Trophoblast cell (in vitro differentiated cells and primary cell): Measurements from ENCODE around the gene IP6K3.
A peak's percentile ranks its signal among the peaks of the same experiment; 100 is the strongest.

ENCODE experiments used
- DNase-seq, 2 donors: peaks; one replicate each; pipeline ENCODE4 v3.0.0-alpha.2; 2016
- H2AFZ ChIP-seq: 2 replicates; pipeline ENCODE4 v1.6.1; 2013; ENCODE audit warnings: low read length, moderate library complexity, mild to moderate bottlenecking; ENCODE audit not compliant: insufficient read depth, poor library complexity
- H2AK5ac ChIP-seq: 2 replicates; pipeline ENCODE4 v1.6.1; 2013; ENCODE audit warnings: mild to moderate bottlenecking, low read length
- H2BK120ac ChIP-seq: 2 replicates; pipeline ENCODE4 v1.6.1; 2013; ENCODE audit warnings: low read length, mild to moderate bottlenecking, moderate library complexity; ENCODE audit not compliant: insufficient read depth, poor library complexity
- H2BK12ac ChIP-seq: 2 replicates; pipeline ENCODE4 v1.6.1; 2013; ENCODE audit warnings: mild to moderate bottlenecking, low read length, moderate library complexity
- H2BK5ac ChIP-seq: 2 replicates; pipeline ENCODE4 v1.6.1; 2013; ENCODE audit warnings: low read length, low read depth, moderate library complexity, mild to moderate bottlenecking; ENCODE audit not compliant: poor library complexity
- H3K14ac ChIP-seq: 2 replicates; pipeline ENCODE4 v1.6.1; 2013; ENCODE audit warnings: mild to moderate bottlenecking, low read length
- H3K18ac ChIP-seq: 2 replicates; pipeline ENCODE4 v1.6.1; 2013; ENCODE audit warnings: mild to moderate bottlenecking, low read length
- H3K23ac ChIP-seq: 2 replicates; pipeline ENCODE4 v1.6.1; 2013; ENCODE audit warnings: low read length
- H3K27ac ChIP-seq: 2 replicates; pipeline ENCODE4 v1.5.1; 2013; ENCODE audit warnings: low read depth, mild to moderate bottlenecking, inconsistent platforms, low read length, moderate library complexity
- H3K27me3 ChIP-seq: 2 replicates; pipeline ENCODE4 v1.6.1; 2013; ENCODE audit warnings: inconsistent platforms, mild to moderate bottlenecking, low read length, moderate library complexity; ENCODE audit not compliant: insufficient read depth
- H3K36me3 ChIP-seq, 2 experiments: 1 replicate in 1 of 2; 2 replicates in 1 of 2; pipeline ENCODE4 v1.6.1; 2013; ENCODE audit warnings: low read length in 2 of 2, mild to moderate bottlenecking in 2 of 2, moderate library complexity in 1 of 2; ENCODE audit not compliant: insufficient read depth in 2 of 2, control insufficient read depth in 1 of 2
- H3K4ac ChIP-seq: 2 replicates; pipeline ENCODE4 v1.6.1; 2013; ENCODE audit warnings: low read depth, mild to moderate bottlenecking, low read length, moderate library complexity
- H3K4me1 ChIP-seq, 2 experiments: 1 replicate in 1 of 2; 2 replicates in 1 of 2; pipeline ENCODE4 v1.6.1; 2013; ENCODE audit warnings: low read length in 2 of 2, mild to moderate bottlenecking in 2 of 2, moderate library complexity in 1 of 2; ENCODE audit not compliant: insufficient read depth in 2 of 2, control insufficient read depth in 1 of 2
- H3K4me2 ChIP-seq: 2 replicates; pipeline ENCODE4 v1.6.1; 2013; ENCODE audit warnings: inconsistent platforms, mild to moderate bottlenecking, low read length, moderate library complexity
- H3K4me3 ChIP-seq: 2 replicates; pipeline ENCODE4 v1.5.1; 2013; ENCODE audit warnings: mild to moderate bottlenecking, low read depth, low read length, inconsistent platforms
- H3K79me1 ChIP-seq: one replicate; pipeline ENCODE4 v1.6.1; 2013; ENCODE audit warnings: low read length
- H3K79me2 ChIP-seq: 2 replicates; pipeline ENCODE4 v1.6.1; 2013; ENCODE audit warnings: low read length, mild to moderate bottlenecking; ENCODE audit not compliant: control insufficient read depth, insufficient read depth, poor library complexity
- H3K9ac ChIP-seq: 2 replicates; pipeline ENCODE4 v1.6.1; 2013; ENCODE audit warnings: mild to moderate bottlenecking, low read length
- H3K9me3 ChIP-seq: 2 replicates; pipeline ENCODE4 v1.6.1; 2013; ENCODE audit warnings: low read depth, mild to moderate bottlenecking, control low read depth, inconsistent platforms, low read length; ENCODE audit not compliant: insufficient read depth
- H4K12ac ChIP-seq: 2 replicates; pipeline ENCODE4 v1.6.1; 2013; ENCODE audit warnings: low read depth, mild to moderate bottlenecking, low read length, moderate library complexity
- H4K8ac ChIP-seq: 2 replicates; pipeline ENCODE4 v1.6.1; 2013; ENCODE audit warnings: low read depth, mild to moderate bottlenecking, low read length, moderate library complexity
- H4K91ac ChIP-seq: one replicate; pipeline ENCODE4 v1.6.1; 2013; ENCODE audit warnings: low read depth, mild to moderate bottlenecking, low read length, moderate library complexity
- WGBS: extraction: QIAGEN DNeasy Blood & Tissue Kit; methylation state at CpG from one replicate; pipeline ENCODE4 v1.1.7; 2013; ENCODE audit warnings: missing lambda C conversion rate; ENCODE audit not compliant: insufficient read length, insufficient coverage; ENCODE audit errors: extremely low coverage; 5-methylcytosine and 5-hydroxymethylcytosine counted together

Gene IP6K3

DNA sequence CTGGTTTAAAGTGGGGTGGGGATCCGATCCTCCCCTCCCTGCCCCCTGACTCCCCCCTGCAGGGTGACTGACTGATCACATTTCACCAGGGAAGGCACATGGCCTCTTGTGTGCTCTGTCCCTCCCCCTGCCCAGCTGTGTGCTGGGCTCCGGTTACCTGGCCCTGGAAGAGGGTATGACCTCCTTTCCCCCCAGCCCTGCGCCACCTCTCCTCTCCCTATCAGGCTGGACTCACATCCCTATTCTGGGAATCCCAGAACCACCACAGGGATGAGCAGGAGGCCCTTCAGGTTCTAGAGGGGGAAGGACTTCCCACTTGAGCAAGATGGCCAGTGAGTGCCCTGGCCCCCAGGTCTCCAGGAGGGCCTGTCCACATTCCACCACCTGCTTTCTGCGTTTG, 2.1 kb upstream of the IP6K3 start:
- no CpG with 5 or more reads among the region's 4 CpGs for WGBS
- no peak for DNase-seq
- no peak overlapping the region for H2BK12ac ChIP-seq

GRCh38 chr6:33747823-33748222, 1.1 kb upstream of the IP6K3 start:
- H4K12ac ChIP-seq, result no peak overlapping the region
- no CpG with 5 or more reads among the region's 5 CpGs for WGBS
- no peak overlapping the region for H2BK12ac ChIP-seq

More for the DNA sequence above, 2.1 kb upstream of the IP6K3 start:
- Histone ChIP-seq H3K27ac (no peak overlapping the region), H3K79me1 (peaks cover 9% of the 10 kb centered on the region), H3K4ac (no peak overlapping the region), H2AFZ (no peak overlapping the region), H3K18ac (no peak overlapping the region), H3K27me3 (no peaks in the 10 kb centered on the region), H3K9me3 (no peaks in the 10 kb centered on the region), H3K9ac (no peak overlapping the region), H4K8ac (no peak overlapping the region), H2BK120ac (no peak overlapping the region), H3K4me1 (peaks cover 28 to 36% of the 10 kb centered on the region in 2 experiments), H3K36me3 (no peaks in the 10 kb centered on the region), H3K14ac (no peak overlapping the region), H3K79me2 (peaks cover 2% of the 10 kb centered on the region), H2AK5ac (no peak overlapping the region), H3K4me2 (no peak overlapping the region), H4K91ac (no peak overlapping the region), H3K4me3 (no peak overlapping the region), H4K12ac (no peak overlapping the region), H3K23ac (no peak overlapping the region), H2BK5ac (no peak overlapping the region)

DNA sequence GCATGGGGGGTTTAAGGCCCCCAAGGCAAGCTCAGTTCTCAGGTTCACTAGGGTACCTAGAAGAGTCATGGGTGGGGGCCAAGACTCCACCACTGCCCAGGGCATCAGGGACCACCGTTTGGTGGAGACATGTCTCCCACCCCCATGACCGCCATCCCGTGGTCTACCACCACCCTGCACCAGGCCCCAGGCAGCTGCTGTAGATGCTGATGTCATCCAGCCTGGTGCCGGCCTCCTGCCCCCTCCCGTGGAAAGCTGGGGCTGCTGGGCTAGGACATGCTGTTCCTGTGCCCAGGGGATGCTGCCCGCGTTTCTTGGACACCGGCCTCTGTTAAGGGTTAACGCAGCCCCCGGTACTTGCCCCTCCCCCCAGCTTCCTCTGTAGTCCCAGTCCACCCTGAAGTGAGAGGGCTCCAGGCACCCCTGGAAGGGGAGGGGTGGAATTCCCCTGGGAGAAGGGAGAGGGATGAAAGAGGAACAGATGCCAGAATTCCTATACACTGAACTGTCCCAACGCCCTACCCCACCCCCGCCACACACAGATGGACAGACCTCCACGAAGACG, 587 bp downstream of the IP6K3 start:
- no peak for DNase-seq
- Histone ChIP-seq H3K4me3 (peak overlapping the region; percentile 49), H3K27me3 (no peaks in the 10 kb centered on the region), H3K9me3 (peaks cover 1% of the 10 kb centered on the region), H3K36me3 (no peaks in the 10 kb centered on the region), H4K8ac (no peak overlapping the region), H2BK120ac (no peak overlapping the region), H3K14ac (peak overlapping the region; percentile 18), H2BK12ac (peak overlapping the region; percentile 7), H3K4me1 (peaks cover 20 to 27% of the 10 kb centered on the region in 2 experiments), H3K79me1 (peaks cover 9% of the 10 kb centered on the region), H2AK5ac (no peak overlapping the region), H3K9ac (no peak overlapping the region), H2AFZ (no peak overlapping the region), H3K79me2 (peaks cover 2% of the 10 kb centered on the region), H2BK5ac (no peak overlapping the region), H3K23ac (no peak overlapping the region), H3K4me2 (peak overlapping the region; percentile 56), H3K27ac (no peak overlapping the region), H3K4ac (no peak overlapping the region), H3K18ac (peak overlapping the region; percentile 8), H4K91ac (peak overlapping the region; percentile 15), H4K12ac (no peak overlapping the region)
- no CpG with 5 or more reads among the region's 14 CpGs for WGBS

More at GRCh38 chr6:33747823-33748222, 1.1 kb upstream of the IP6K3 start:
- peaks cover 2% of the 10 kb centered on the region for H3K79me2 ChIP-seq
- no peak overlapping the region for H3K18ac ChIP-seq
- no peak for DNase-seq
- no peak overlapping the region for H2AFZ ChIP-seq
- H3K4ac ChIP-seq, result no peak overlapping the region
- H3K79me1 ChIP-seq, result peaks cover 9% of the 10 kb centered on the region
- H2BK5ac ChIP-seq, result no peak overlapping the region
- no peak overlapping the region for H3K14ac ChIP-seq
- no peaks in the 10 kb centered on the region for H3K27me3 ChIP-seq
- H2BK120ac ChIP-seq, result no peak overlapping the region
- no peak overlapping the region for H2AK5ac ChIP-seq
- H3K4me2 ChIP-seq, result no peak overlapping the region
- H4K91ac ChIP-seq, result peak overlapping the region; percentile 1
- H4K8ac ChIP-seq, result no peak overlapping the region
- H3K23ac ChIP-seq, result no peak overlapping the region
- H3K27ac ChIP-seq, result no peak overlapping the region
- no peak overlapping the region for H3K9ac ChIP-seq
- no peaks in the 10 kb centered on the region for H3K9me3 ChIP-seq
- no peak overlapping the region for H3K4me3 ChIP-seq
- no peaks in the 10 kb centered on the region for H3K36me3 ChIP-seq
- H3K4me1 ChIP-seq, result peaks cover 28 to 36% of the 10 kb centered on the region in 2 experiments

GRCh38 chr6:33745548-33745947, 1.2 kb downstream of the IP6K3 start:
- Histone ChIP-seq H3K23ac (no peak overlapping the region), H3K27me3 (no peaks in the 10 kb centered on the region), H4K8ac (peak overlapping the region; percentile 33), H3K4me3 (no peak overlapping the region), H2AFZ (no peak overlapping the region), H4K91ac (peak overlapping the region; percentile 69), H3K36me3 (no peaks in the 10 kb centered on the region), H3K4me1 (peaks cover 17 to 22% of the 10 kb centered on the region in 2 experiments), H3K9me3 (peaks cover 2% of the 10 kb centered on the region), H3K18ac (no peak overlapping the region), H3K79me1 (peaks cover 9% of the 10 kb centered on the region), H3K4me2 (peak overlapping the region; percentile 56), H3K9ac (no peak overlapping the region), H3K27ac (no peak overlapping the region), H3K4ac (no peak overlapping the region), H2BK12ac (peak overlapping the region; percentile 47), H2AK5ac (no peak overlapping the region), H2BK5ac (no peak overlapping the region), H3K14ac (no peak overlapping the region), H4K12ac (no peak overlapping the region), H2BK120ac (no peak overlapping the region), H3K79me2 (peaks cover 2% of the 10 kb centered on the region)
- WGBS, result no CpG with 5 or more reads among the region's 7 CpGs
- DNase-seq, result no peak
